Sigmoid colon (tissue), 4 donors: ENCODE data around the gene CCDC83.

Source experiments
- CTCF ChIP-seq, 4 experiments: fragments of 450-650 bp in 3 of 4; fragments of 200-600 bp in 1 of 4; IDR thresholded peaks; one replicate each; pipeline ENCODE4 v1.5.1; 2016 to 2019; ENCODE audit warnings: antibody characterized with exemption in 4 of 4, mild to moderate bottlenecking in 3 of 4, moderate library complexity in 2 of 4
- EP300 ChIP-seq, 4 donors: sonication (generic); formaldehyde crosslinking; IDR thresholded peaks; one replicate each; pipeline ENCODE4 v1.6.1; 2017; ENCODE audit warnings: antibody characterized with exemption in 4 of 4
- POLR2A ChIP-seq, 2 donors: fragments of 450-650 bp; IDR thresholded peaks; one replicate each; pipeline ENCODE4 v1.6.1; 2016; ENCODE audit warnings: antibody characterized with exemption in 2 of 2, mild to moderate bottlenecking in 2 of 2, moderate library complexity in 2 of 2
- POLR2AphosphoS5 ChIP-seq, 4 donors: sonication (generic); formaldehyde crosslinking; IDR thresholded peaks; one replicate each; pipeline ENCODE4 v1.6.1; 2017; ENCODE audit warnings: antibody characterized with exemption in 4 of 4

- TF ChIP-seq CTCF (IDR thresholded peaks at IDR 0.05) (no peak), EP300 (IDR thresholded peaks at IDR 0.05) (no peak), POLR2AphosphoS5 (IDR thresholded peaks at IDR 0.05) (no peak), POLR2A (IDR thresholded peaks at IDR 0.05) (no peak)
These were observed 48.2 kb downstream of the CCDC83 start for GRCh38 chr11:85903406-85903805.
